HG02623 (cell line): ENCODE measurements around the gene DYRK3.
"Not testable (repeated sequence)": the region's sequence is repeated elsewhere in the genome, so short reads cannot be mapped to it uniquely, and the experiment has no call there.

Experiments used
- ATAC-seq: cut with Tn5 transposase; IDR thresholded peaks from one replicate; pipeline ENCODE4 v1.9.1; 2021; ENCODE audit warnings: moderate library complexity; ENCODE audit not compliant: unreplicated experiment

Gene DYRK3

DNA sequence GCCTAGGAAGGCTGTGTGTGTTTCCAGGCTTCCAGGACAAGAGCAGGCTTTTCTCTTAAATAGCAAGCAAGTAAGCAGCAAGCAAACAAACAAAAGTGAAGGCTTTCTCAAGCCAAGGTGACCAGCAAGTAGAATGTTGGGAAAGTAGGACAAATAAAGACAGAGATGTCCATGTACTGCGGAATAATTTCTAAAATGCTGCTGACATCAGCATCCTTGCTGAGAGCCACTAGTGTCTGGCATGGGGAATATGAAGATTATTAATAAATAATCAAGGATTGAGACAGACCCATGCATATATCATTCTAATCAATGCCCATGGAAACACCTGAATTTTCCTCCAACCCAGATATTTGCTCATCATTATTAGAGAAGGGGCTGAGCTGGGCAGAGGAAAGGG lies 6.4 kb upstream of the DYRK3 start:
- no peak for ATAC-seq

DNA sequence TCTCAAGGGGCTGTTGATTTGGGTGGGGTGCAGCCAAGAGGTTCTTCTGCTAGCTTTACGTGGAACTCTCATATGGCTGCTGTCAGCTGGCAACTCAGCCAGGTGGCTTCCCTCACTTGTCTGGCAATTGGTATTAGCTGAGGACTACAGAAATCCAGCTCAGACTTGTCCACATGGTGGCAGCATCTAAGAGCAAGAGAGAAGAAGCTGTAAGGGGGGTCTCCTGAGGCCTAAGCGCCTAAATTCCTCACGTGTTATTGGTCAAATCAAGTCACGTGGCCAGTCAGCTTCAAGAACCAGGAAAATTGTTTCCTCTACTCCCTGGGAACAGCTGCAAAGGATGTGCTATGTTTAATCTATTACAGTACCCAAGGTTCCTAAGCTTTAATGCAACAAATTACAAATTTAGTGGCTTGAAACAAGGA lies 4.2 kb upstream of the DYRK3 start:
- ATAC-seq: no peak

DNA sequence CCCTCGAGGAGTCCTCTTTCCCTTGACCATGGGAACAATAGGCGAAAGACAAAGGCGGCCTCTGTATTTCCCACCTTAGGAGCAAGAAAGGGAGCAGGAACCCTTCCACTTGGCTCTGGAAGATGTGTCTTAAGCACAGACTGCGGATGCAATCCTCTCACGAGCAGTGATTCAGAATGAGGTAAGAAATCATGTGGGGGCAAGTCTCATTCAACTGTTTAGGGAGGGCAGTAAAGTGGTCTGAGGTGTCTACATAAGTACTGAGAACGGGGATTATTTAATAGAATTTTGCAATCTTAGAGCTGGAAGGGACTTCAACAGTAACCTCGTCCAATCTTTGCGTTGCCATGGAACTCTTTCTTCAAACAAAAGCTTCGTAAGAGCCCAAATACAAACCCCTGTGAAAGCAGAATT lies 1.6 kb upstream of the DYRK3 start:
- ATAC-seq: no peak

DNA sequence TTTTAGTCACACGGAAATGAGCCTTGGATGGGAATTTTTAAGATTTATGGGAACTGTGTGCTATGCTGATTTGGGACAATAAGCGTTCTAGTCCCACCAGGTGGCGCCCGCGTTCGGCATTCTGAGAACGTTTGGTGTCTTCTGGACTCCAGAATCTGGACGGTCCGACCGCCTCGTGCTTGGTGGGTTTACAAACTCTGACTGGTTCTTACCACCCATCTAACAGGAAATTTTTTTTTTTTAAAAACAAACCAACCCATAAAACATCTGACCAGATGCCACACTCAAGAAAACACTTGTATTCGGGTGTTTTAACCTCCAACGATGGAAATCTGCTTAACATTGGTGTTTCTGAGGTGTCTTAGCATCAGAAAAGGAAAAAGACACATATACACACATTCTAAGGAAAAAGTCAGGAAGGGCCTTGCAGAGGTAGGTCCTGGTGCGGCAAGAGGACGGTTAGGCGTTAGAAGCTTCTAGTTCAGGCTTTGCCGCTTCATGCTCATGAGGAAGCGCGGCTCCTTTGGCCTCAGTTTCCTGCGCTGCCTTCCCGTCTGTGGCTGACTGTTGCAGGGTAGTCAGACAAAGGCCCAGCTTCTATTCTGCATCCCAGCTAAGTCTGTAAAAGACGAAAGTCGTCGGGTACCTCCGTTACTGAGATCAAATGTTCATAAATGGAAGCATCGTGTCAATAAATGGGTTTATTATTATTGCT lies 814 bp upstream of the DYRK3 start:
- ATAC-seq: no peak

DNA sequence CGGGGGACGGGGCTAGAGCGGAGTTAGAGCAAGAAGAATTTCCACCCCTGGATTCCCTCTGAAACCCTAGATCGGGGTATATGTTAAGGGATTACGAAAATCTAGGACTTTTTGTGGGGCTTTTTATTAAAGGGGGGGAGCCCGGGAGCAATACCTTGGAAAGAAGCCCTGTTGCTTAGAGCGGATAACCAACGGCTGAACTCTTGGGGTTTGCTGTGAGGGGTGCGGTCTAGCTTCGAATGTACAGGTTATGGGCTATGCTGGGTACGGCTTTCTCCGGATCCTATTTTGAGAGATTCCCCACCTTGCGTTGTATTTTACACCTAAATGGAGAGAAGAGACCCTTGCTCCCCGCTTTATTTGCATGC lies 626 bp downstream of the DYRK3 start:
- ATAC-seq: no peak

DNA sequence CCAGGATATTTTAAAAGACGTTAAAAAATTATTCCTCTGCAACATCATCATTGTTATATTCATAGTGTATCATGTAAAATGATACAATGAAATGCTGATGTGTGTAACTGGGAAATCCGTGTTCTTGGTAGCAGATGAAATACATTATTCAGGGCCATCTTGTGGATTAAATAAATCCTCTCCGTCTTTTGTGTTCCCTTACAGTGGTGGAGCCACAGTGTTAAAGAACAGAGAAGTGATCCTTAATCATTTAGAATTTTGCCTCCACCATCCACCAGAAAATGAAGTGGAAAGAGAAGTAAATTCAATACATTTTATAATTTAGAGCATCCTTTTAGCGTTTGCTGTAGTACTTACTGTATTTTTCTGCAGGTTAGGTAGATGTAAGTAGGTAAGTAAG lies 1.3 kb downstream of the DYRK3 start:
- ATAC-seq: no peak

DNA sequence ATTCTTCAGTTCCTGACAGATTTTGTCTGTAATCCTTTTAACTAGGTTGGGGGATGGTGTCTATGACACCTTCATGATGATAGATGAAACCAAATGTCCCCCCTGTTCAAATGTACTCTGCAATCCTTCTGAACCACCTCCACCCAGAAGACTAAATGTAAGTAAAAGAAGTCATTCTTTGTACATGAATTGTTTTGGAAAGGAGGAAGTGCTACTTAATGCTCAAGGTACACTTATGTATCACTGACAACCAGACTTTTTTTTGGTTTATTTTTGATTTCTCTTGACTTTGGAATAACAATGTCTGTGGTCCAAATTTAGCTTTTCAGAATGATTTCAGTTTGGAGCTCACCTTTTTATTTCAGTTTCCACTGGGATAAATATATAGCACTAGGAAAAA lies 2.3 kb downstream of the DYRK3 start:
- no peak for ATAC-seq

DNA sequence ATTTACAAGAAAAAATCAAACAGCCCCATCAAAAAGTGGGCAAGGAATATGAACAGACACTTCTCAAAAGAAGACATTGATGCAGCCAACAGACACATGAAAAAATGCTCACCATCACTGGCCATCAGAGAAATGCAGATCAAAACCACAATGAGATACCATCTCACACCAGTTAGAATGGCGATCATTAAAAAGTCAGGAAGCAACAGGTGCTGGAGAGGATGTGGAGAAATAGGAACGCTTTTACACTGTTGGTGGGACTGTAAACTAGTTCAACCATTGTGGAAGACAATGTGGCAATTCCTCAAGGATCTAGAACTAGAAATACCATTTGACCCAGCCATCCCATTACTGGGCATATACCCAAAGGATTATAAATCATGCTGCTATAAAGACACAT lies 6.7 kb downstream of the DYRK3 start:
- not testable (repeated sequence) for ATAC-seq

DNA sequence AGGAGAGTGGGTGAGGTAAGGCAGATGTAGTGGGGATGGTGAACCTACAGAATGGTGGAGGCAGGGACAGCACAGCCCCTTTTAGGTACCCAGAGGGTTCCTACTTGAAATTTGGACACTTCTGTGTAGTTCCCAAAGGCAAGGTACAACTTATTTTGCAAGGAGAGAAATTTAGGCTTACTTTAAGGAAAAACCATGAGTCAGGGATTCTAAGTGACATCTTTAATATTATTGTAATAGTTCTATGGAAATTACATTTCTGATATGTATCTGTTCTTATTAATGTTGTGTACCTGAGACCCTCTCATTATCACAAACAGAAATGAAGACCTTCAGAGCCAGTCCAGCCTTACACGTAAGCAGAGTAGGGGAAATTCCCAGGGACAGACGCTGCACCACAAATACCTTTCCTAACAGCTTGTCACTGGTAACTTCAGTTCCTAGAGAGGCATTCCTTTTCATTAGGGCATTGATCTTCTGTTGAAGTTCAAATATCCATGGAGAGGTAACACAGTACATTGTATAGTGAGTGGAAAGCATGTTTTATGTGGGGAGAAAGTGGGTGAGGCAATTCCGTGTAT lies 7.9 kb downstream of the DYRK3 start:
- no peak for ATAC-seq

DNA sequence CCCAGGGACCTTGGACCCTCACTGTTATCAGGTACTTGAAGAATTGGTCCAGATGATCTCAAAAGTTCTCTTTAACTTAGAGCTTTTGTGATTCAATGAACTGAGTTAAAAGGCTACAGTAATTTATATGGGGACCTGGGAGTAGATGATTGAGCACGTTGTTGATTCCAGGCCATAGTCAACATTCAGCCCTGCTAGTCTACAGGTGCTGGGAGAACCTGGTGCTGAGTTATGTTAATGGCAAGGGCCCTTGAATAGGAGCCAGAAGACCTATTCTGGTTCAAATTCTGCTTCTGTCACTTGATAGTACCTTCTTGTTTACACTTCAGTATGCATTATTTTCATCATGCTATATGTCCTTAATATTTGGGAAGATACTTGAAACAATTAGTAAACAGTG lies 11.2 kb downstream of the DYRK3 start:
- ATAC-seq: no peak

DNA sequence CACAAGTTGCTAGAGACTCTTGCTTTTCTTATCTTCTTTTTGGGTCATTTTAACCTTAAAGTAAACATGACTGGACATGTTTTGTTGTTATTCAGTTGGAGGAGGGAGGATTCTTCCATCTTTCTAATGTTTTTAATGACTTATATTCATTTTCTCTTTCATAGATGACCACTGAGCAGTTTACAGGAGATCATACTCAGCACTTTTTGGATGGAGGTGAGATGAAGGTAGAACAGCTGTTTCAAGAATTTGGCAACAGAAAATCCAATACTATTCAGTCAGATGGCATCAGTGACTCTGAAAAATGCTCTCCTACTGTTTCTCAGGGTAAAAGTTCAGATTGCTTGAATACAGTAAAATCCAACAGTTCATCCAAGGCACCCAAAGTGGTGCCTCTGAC lies 11.9 kb downstream of the DYRK3 start:
- no peak for ATAC-seq

DNA sequence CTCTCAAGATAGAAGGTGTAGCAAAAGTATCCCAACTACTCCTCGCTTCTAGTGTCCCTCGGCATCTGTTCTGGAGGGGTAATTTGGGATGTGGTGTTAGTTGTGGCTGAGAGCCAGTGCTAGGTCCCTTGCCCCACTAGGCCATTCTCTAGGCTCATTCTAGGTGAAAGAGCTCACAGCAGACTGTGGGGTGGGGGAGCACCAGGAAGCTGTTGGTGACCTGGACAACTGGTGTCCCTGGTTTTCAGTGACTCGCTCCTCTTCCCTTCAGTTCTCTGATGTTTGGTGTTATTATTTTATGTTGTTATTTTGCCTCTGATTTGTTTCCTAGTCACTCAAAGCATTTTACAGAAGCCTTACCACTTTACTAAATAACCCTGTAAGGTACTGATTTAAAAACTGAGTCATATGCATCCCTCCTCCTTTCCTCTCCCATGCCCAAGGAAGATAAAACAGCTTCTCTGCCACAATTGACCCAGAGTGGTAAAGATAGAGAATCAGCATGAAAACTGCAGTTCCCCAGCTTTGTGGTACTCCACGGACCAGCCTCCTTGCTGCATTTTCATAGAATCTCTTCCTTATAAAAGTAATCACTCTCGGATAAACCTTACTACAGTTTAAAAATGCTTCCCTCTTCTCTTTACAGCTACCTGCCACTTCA lies 14.1 kb downstream of the DYRK3 start:
- no peak for ATAC-seq

DNA sequence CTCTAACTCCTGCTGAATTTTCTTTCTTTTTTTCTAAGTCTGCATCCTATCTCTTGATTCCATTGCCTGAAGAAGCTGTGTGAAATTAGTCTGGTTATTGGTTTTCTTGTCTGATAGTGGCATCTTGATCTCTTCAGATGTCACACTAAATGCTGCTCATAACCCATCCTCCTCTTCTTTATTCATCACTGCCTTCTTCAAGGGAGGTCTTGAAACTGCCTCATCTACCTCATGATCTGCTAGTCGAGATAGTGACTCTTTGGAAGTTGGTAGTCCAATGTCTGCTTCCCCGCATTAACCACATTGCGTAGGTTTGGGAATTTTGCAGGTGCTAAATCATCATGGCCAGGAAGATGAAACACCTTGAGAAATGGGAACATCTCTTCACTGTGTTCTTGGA lies 15.7 kb downstream of the DYRK3 start:
- no peak for ATAC-seq

DNA sequence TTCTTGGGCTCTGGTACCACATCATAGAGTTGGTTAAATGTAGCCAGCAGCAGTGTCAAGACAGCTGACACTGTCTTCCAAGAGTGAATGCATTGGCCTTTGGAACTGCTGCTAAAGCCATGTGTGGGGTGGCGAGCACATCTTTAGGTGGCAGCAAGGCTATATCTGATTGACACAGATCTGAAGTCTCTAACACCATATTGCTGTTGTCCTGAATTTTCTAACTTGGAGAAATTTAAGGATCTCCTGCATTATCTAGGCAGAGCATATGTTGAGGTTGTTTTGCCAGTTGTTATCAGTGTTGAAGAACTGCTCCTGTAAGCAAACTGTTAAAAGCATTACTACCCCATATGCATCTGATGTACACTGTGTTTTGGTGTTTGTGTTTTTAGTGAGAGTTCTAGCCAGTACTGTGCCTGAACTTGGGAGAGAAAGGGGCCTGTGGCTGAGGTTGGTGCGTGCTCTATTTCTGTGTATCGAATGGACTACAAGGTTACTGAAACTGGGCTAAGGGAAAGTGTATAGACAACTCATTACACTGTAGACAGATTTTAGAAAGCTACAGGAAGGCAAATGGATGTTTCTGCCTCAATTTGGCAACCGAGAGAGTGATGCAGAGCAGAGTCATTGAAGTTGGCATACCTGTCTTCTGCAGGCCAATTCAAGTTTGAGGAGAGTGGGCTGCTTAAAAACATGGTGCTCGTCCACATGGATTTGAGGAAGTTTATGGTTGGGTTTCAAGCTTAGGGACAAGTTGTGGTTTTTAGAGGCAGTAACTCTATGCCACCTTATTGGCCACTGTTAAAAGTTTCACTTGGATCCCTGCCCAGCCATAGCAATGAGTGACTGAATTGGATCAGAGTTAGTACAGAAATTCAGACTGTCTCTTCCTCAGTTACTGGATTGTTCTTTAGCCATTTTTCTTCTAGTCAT lies 16.9 kb downstream of the DYRK3 start:
- no peak for ATAC-seq

DNA sequence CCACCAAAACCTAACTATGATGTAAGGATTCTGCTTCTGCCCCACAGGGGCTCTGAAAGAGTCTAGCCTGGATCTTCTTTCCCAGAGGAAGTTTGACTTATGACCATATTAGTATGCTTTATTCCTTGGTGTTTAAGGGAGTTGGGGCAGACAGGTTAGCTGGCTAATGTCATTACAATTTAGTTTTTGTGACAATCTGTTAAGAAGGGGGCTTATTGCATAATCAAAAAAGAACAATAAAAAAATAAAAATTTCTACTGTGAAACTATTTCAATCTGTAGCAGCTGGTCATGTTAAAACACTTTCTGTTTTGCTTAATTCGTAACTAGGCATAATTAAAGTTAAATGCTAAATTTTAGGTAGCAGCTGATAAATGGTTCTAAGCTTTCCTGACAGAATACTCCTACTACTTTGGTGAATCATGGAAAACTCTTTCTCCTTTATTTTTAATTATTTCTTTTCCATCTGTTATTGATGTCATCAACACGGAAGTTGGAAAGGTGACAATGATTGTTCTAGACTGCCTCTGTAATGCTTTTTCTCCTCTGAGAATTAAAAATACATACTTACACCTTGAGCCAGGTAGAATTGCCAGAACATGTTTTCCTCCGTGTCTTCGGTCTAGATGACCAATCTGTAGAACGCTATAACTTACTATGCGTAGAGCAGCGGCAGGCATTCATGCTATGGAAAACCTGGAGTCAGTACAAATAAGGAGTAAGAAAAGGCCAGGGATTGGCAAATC lies 18.6 kb downstream of the DYRK3 start:
- no peak for ATAC-seq

DNA sequence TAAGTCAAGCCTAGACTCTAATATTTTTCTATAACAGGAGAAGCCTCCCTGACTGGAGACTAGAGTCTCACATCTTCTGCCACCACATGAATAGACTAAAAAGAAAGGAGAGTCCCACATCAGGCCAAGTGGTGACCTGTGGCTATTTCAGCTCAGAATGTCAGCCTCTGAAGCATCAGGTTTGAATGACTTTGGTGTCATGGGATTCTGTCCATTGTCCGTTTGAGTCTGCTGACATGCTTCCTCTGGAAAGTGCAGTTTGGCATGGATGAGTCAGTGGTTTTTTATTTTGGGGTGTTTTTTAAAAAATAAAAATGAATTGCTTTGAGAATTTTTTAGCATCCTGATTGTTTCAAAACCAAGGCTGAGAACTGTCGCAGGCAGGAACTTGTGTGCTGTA lies 19.5 kb downstream of the DYRK3 start:
- no peak for ATAC-seq

DNA sequence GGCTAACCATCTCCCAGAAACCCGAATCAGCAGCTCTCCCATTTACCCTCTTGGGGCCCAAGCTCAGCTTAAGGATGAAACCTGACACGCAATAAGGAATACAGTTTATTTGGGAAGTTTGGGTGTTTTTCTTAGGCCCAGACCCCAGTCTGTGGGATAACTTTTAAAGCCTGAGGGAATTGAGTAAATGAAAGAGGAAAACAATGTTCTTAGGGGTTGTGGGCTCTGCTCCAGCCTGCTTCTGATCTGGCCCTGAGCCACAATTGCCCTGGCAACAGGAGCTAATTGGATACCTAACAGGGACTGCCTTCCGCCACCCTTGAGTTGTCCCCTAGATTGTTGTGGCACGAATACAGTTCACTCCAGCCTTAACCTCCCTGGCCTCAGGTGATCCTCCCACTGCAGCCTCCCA lies 20.1 kb downstream of the DYRK3 start:
- ATAC-seq: no peak

DNA sequence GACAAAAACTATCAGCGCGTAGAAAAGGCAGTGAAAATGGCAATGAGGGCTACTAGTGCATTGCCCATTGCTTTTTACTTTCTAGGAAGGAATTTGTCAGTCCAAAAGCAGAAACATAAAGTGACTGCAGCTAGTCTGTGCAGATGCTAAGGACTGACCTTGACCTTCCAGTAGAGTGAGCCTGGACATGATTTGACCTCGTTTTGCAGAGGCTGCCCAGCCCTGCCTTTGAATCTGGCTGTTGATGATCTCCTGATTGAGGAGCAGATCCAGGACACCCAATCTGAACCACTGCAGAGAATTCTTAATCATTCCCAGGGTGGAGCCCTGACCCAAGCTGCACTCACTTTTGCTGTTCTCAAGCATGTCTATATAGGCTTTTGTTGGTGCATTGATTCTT lies 21.6 kb downstream of the DYRK3 start:
- no peak for ATAC-seq

DNA sequence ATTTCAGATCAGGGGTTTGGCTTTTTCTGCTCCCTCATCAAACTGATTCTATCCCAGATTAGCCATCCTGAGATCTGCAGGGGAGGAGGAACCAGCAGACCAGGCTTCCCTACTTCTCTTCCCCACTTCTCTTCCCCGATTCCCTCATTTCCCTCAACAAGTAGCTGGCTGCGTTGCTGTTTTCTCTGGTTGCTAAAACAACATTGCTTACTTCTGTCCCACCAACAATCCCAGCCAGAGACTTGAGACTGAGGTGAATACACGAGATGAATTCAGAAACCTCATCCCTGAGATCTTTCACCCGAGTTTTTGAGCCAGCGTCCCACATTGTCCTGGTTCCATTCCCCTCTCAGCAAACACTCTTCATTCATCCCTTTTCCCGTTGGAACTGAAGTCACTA lies 22.4 kb downstream of the DYRK3 start:
- ATAC-seq: no peak

DNA sequence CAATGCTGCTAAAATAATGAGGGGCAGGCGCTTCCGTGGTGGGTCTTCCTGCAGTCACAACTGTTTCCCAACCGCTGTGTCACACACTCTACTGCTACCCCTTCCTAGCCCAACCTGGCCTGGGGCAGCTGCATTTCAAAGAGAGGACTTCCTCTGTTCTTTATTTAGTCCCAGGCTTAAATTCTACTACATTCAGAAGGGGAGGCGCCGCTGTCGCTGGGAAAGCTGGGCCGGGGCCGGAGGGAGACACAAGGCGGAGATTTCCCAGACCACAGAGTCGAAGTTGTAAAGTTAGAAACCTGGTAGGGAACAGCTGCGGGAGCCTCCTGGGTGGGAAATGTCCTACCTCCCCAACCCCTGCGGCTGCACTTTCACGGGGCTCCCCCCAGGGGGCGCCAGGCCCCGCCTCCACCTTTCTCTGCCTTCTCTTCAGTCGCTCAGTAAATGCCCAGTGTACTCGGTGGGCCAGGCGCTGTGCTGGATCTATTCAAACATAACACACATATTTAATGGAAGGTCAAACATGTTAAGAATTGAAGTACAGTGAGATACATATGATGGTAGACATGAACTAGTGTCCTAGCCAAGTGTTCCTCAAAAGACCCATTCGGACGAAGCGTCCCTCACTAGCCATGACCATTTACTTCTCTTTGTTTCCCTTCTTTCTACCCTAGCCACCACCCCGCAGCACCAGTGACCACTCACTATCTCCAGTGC lies 23.1 kb downstream of the DYRK3 start:
- no peak for ATAC-seq
